Tibial nerve (tissue), 4 donors: ENCODE measurements around the gene RIN3. TPM values are rescaled to one million over a fixed set of nuclear protein-coding genes. Genes with fewer than 3 reads are reported as not detected.

Experiments used
- DNase-seq, 2 donors: peaks; one replicate each; pipeline ENCODE4 v3.0.0-alpha.2; 2019; ENCODE audit warnings: low spot score in 2 of 2
- H3K27ac ChIP-seq, 4 donors: fragments of 200-600 bp; sonication (generic) in 3 of 4; one replicate each; pipeline ENCODE4 v1.5.1; 2017 to 2019; ENCODE audit warnings: mild to moderate bottlenecking in 1 of 4
- H3K27me3 ChIP-seq, 2 donors: fragments of 200-600 bp; sonication (generic) in 1 of 2; one replicate each; pipeline versions ENCODE4 v1.5.1 to v1.6.0; 2017 to 2019
- H3K36me3 ChIP-seq, 3 donors: fragments of 200-600 bp; sonication (generic); one replicate each; pipeline ENCODE4 v1.5.1; 2018 to 2019
- H3K4me1 ChIP-seq, 4 donors: fragments of 200-600 bp; sonication (generic) in 3 of 4; one replicate each; pipeline ENCODE4 v1.5.1; 2017 to 2019
- H3K4me3 ChIP-seq, 4 donors: fragments of 200-600 bp; sonication (generic) in 3 of 4; one replicate each; pipeline ENCODE4 v1.5.1; 2017 to 2019; ENCODE audit warnings: mild to moderate bottlenecking in 1 of 4, moderate library complexity in 1 of 4
- H3K9me3 ChIP-seq, 4 donors: fragments of 200-600 bp; sonication (generic) in 3 of 4; one replicate each; pipeline ENCODE4 v1.5.1; 2017 to 2019
- EP300 ChIP-seq, 2 donors: sonication (generic); formaldehyde crosslinking; IDR thresholded peaks; one replicate each; pipeline ENCODE4 v1.6.1; 2017; ENCODE audit warnings: antibody characterized with exemption in 2 of 2, mild to moderate bottlenecking in 1 of 2
- POLR2A ChIP-seq, 2 donors: fragments of 450-650 bp; IDR thresholded peaks; one replicate each; pipeline ENCODE4 v1.6.1; 2017; ENCODE audit warnings: antibody characterized with exemption in 2 of 2, mild to moderate bottlenecking in 2 of 2, moderate library complexity in 2 of 2
- WGBS, 2 donors: methylation state at CpG; one replicate each; pipeline ENCODE4 v1.1.5; 2018; 5-methylcytosine and 5-hydroxymethylcytosine counted together
- total RNA-seq, 4 donors: library from RNA; depleted of rRNA; stranded (reverse); fragments of >200 nt; gene quantifications; one replicate each; pipeline ENCODE4 v1.1.0, GENCODE V29; 2016
- TF ChIP-seq, protein P1 (sequence below), 5 experiments: fragments of 200-600 bp in 3 of 5; fragments of 450-650 bp in 2 of 5; sonication (generic) in 3 of 5; IDR thresholded peaks; one replicate each; pipeline ENCODE4 v1.5.1; 2016 to 2019; ENCODE audit warnings: antibody characterized with exemption in 5 of 5, mild to moderate bottlenecking in 3 of 5, moderate library complexity in 2 of 5

The RIN3 gene
- total RNA-seq, 4 donors from 2014 or later = 14.2 to 34.2 (median 15.5) TPM

DNA sequence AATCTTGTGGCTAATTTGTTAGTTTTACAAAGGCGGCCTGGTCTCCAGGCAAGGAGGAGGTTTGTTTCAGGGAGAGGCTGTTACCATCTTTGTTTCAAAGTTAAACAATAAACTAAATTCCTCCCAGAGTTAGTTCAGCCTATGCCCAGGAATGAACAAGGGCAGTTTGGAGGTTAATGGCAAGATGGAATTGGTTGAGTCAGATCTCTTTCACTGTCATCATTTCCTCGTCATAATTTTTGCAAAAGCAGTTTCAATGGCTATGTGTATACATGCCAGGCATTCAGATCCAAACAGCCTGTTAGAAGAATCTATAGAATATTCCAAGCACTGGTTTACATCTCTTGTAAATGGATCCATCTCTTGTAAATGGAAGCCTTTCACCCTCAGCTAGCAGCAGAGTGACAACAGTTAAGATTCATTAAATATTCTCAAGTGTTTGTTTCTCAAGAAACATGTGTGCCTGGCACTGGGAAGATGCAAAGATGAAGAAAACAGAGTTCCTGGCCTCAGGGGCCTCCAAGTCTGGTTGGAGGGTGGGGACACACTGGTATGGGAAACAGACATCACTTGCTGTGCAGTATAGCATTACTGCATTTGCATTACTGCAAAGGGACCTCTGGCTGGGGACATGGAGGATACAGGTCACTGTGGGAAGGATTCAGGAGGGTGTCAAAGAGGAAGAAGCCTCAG lies 65.8 kb downstream of the RIN3 start:
- Histone ChIP-seq H3K36me3 (peaks cover 0 to 39% (median 0%) of the 10 kb centered on the region in 3 donors), H3K9me3 (no peaks in the 10 kb centered on the region), H3K4me3 (no peak overlapping the region), H3K27ac (no peak overlapping the region), H3K27me3 (no peaks in the 10 kb centered on the region), H3K4me1 (no peaks in the 10 kb centered on the region)
- 66 to 71% methylated on average over 2 of the region's 2 CpGs for WGBS, 2 donors
- TF ChIP-seq EP300 (IDR thresholded peaks at IDR 0.05) (no peak), POLR2A (IDR thresholded peaks at IDR 0.05) (no peak)
- TF ChIP-seq, protein P1, sequence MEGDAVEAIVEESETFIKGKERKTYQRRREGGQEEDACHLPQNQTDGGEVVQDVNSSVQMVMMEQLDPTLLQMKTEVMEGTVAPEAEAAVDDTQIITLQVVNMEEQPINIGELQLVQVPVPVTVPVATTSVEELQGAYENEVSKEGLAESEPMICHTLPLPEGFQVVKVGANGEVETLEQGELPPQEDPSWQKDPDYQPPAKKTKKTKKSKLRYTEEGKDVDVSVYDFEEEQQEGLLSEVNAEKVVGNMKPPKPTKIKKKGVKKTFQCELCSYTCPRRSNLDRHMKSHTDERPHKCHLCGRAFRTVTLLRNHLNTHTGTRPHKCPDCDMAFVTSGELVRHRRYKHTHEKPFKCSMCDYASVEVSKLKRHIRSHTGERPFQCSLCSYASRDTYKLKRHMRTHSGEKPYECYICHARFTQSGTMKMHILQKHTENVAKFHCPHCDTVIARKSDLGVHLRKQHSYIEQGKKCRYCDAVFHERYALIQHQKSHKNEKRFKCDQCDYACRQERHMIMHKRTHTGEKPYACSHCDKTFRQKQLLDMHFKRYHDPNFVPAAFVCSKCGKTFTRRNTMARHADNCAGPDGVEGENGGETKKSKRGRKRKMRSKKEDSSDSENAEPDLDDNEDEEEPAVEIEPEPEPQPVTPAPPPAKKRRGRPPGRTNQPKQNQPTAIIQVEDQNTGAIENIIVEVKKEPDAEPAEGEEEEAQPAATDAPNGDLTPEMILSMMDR (IDR thresholded peaks at IDR 0.05) = no peak
- DNase-seq = no peak

DNA sequence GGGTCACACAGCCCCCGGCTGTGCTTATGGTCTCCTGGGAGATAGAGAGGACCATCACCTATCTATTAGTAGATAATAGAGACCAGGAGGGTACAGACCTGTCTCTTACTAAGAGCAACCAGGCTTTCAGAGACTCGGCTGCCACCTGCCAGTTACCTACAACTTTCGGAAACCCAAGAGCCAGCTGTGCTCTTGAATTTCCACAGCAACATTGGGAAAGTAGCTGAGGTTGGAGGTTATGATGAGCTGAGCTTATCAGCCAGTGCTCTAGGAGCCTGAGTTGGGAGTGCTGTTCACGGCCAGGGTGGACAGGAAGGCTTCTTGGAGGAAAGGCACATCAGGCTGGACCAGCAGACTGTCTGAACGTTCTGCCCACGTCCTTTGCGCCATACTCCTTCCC lies 67.6 kb downstream of the RIN3 start:
- no peak overlapping the region for H3K27ac ChIP-seq
- peaks cover 0 to 12% (median 8%) of the 10 kb centered on the region in 4 donors for H3K4me1 ChIP-seq
- TF ChIP-seq EP300 (IDR thresholded peaks at IDR 0.05) (no peak), POLR2A (IDR thresholded peaks at IDR 0.05) (no peak)
- TF ChIP-seq, protein P1 (IDR thresholded peaks at IDR 0.05) = no peak
- DNase-seq = no peak
- no peaks in the 10 kb centered on the region for H3K9me3 ChIP-seq
- H3K4me3 ChIP-seq = no peak overlapping the region
- peaks cover 0 to 39% (median 0%) of the 10 kb centered on the region in 3 donors for H3K36me3 ChIP-seq
- WGBS, 2 donors = 68 to 85% methylated on average over 7 of the region's 7 CpGs
- H3K27me3 ChIP-seq = no peaks in the 10 kb centered on the region

DNA sequence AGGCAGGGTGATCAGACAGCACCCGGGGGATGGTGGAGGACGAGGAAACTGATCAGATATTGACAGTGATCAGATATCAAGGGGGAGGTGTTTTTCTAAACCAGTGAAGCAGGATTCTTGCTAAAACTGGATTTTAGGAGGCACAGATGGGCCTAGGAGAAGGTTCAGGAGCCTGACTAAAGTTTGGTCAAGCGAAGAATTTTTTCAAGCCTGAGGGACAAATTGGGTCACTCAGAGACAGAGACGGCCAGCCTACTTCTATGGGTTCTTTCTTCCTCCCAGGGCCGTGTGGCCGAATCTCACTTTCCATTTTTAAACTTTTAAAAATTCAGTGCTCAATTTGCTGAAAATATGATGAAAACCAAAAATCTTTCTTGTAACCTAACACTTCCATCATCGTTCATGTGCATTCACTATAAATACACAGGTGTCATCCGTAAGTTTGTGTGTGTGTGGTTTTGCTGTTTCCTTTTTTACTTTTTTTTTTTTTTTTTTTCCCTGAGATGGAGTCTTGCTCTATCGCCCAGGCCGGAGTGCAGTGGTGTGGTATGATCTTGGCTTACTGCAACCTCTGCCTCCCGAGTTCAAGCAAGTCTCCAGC lies 68.5 kb downstream of the RIN3 start:
- Histone ChIP-seq H3K27ac (no peak overlapping the region), H3K27me3 (no peaks in the 10 kb centered on the region), H3K4me1 (peaks cover 0 to 18% (median 12%) of the 10 kb centered on the region in 4 donors), H3K36me3 (peaks cover 0 to 32% (median 0%) of the 10 kb centered on the region in 3 donors), H3K4me3 (no peak overlapping the region), H3K9me3 (no peaks in the 10 kb centered on the region)
- WGBS, 2 donors = 85 to 92% methylated on average over 11 of the region's 11 CpGs
- TF ChIP-seq EP300 (IDR thresholded peaks at IDR 0.05) = no peak
- TF ChIP-seq, protein P1 (IDR thresholded peaks at IDR 0.05) = no peak
- DNase-seq = no peak

DNA sequence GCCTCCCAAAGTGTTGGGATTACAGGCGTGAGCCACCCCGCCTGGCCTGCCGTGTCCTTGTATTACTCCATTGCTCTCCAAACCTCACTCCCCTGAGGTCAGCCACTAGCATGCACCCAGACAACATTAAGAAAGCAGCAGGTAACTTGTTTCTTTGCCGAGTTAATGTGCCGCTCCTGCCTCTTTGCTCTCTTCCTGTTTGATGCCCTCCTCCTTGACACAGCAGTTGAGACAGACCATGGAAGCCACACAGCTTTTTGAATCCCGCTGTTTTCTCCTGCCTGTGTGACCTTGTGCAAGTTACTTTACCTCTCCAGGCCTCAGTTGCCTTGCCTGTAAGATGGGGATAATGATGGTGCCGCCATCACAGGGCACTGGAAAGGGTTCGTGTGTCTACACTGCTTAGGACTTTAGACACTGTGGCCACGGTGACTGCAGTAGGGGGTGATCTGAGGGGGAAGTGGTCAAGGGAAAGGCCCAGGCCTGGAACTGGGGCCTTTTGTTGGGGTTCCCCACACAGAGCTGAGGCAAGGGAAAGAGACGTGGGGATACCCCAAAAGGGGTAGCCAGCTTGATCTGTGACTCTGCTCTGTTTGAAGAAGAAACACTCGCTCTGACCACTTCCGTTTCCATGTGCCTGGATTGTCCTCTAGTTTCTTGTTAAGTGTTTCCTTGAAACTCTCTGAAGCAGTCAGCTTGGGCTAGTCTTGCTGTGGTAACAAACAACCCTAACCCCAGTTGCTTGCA lies 69.3 kb downstream of the RIN3 start:
- Histone ChIP-seq H3K9me3 (no peaks in the 10 kb centered on the region), H3K27ac (no peak overlapping the region), H3K4me1 (peaks cover 0 to 18% (median 12%) of the 10 kb centered on the region in 4 donors), H3K27me3 (no peaks in the 10 kb centered on the region), H3K36me3 (peaks cover 0 to 24% (median 0%) of the 10 kb centered on the region in 3 donors), H3K4me3 (no peak overlapping the region)
- no peak for DNase-seq
- 93 to 94% methylated on average over 12 of the region's 12 CpGs for WGBS, 2 donors
- TF ChIP-seq EP300 (IDR thresholded peaks at IDR 0.05) (no peak), POLR2A (IDR thresholded peaks at IDR 0.05) (no peak)
- TF ChIP-seq, protein P1 (IDR thresholded peaks at IDR 0.05) = no peak

DNA sequence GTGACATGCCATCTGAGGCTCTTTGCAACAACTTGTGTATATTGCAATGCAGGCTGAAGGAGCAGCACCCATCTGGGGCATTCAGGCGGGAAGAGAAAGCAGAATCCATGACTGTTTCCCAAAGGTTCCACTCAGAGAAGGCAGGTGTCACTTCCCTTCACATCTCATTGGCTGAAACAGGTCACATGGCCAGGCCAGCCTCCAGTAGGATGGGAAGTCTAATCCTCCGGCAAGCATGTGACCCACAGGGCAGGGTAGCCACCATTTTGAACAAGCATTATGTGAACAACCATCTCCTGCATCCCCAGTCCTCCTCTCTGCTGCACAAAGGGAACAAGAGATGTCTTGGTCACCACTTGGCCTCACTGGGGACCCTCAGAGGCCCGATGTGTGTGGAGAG lies 70.6 kb downstream of the RIN3 start:
- peaks cover 0 to 18% (median 12%) of the 10 kb centered on the region in 4 donors for H3K4me1 ChIP-seq
- TF ChIP-seq, protein P1 (IDR thresholded peaks at IDR 0.05) = no peak
- TF ChIP-seq EP300 (IDR thresholded peaks at IDR 0.05) = no peak
- TF ChIP-seq POLR2A (IDR thresholded peaks at IDR 0.05) = no peak
- H3K27me3 ChIP-seq = no peaks in the 10 kb centered on the region
- no peak overlapping the region for H3K27ac ChIP-seq
- 90 to 95% methylated on average over 3 of the region's 3 CpGs for WGBS, 2 donors
- H3K9me3 ChIP-seq = no peaks in the 10 kb centered on the region
- H3K36me3 ChIP-seq = peaks cover 0 to 14% (median 0%) of the 10 kb centered on the region in 3 donors
- no peak overlapping the region for H3K4me3 ChIP-seq
- no peak for DNase-seq
